ENCODE results near the gene MERTK. TPM values are rescaled to one million over a fixed set of nuclear protein-coding genes. Genes with fewer than 3 reads are reported as not detected.
"Not testable (repeated sequence)": the region's sequence is repeated elsewhere in the genome, so short reads cannot be mapped to it uniquely, and the experiment has no call there.

Gene MERTK
- total and polyA plus RNA-seq, 2 donors (not counting 1 experiment from before 2014, with no cell fraction given), result 0.34 to 6.6 TPM

DNA sequence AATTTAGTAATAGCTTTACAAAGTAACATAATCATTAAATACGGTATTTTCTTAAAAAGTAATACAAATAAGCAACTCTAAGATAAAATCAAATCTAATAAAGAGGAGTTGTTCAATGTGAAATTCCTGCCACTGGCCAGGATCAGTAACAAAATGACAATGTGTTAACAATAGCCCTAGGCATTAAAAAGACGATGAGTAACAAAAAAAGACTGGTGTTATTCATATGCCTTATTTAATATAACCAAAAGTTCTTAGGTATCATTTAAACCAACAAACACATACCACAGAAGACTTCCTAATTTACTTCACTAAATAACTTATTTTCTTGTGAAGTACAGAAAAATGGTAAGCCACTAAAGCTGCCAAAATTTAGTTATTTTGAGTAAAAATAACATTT, 25.6 kb upstream of the MERTK start:
- H3K4me2 ChIP-seq (ENCODE audit: extremely low read depth, insufficient read depth, low read length); H3K27me3 ChIP-seq (ENCODE audit: control insufficient read depth, insufficient read depth, low read length); H3K36me3 ChIP-seq (ENCODE audit: control insufficient read depth, insufficient read depth, low read length); H3K9ac ChIP-seq (ENCODE audit: insufficient read depth, low read length); H2AFZ ChIP-seq (ENCODE audit: low read length); H3K9me3 ChIP-seq (ENCODE audit: control insufficient read depth, insufficient read depth, low read depth, low read length); H3K79me2 ChIP-seq (ENCODE audit: control insufficient read depth, insufficient read depth, low read length); H3K27ac ChIP-seq (ENCODE audit: insufficient read depth, low read length); DNase-seq (ENCODE audit: low read depth in 2 of 2); H3K4me3 ChIP-seq (replicated peaks in 1 of 4; ENCODE audit: control extremely low read depth in 1 of 4, insufficient read depth in 1 of 4, low read depth in 3 of 4, low read length in 4 of 4); H3K4me1 ChIP-seq (ENCODE audit: control insufficient read depth, extremely low read depth, insufficient read depth, low read length); H4K20me1 ChIP-seq (ENCODE audit: control insufficient read depth, extremely low read depth, insufficient read depth, low read length): not testable (repeated sequence)

DNA sequence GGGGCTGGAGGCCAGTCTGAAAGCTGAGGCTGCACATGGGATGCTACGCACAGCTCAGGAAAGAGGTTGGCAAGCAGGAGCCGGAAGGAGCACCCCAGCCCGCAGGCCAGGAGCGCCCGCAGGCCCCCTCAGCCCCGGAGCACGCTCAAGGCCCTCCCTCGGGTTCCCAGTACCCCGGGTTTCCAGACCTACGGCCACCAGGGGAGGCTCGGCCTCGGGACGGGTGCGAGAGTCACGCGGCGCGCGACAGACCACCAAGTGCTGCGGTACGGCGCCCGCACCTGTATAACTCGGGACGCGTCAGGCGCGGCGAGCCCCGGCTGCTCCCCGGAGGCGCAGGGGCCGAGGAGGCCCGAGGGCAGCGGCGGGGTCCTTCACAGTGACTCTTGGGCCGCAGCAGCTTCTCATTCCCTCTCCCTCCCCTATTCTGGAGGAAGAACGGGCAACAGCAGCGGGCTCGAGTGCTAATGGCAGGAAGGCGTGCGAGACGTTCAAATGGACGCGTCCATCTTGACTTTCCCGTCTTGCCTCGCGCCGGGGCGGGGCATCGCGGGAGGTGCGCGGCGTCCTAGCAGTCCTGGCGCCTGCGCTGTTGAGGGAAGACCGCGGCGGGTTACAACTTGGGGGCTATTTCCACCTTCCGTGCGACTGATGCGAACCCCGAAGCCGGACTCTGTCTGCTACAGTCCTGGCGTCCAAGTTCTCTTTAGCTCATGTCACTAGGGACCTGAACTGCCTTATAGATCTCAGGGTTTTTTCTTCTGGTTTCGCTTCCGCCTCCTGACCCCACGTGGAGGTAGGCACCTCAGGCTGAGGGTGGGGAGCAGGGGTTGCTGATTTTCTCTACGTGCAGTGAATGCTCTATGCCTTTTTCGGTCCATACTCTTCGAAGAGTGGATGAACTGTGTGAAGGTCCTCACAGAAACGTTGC, 14.5 kb upstream of the MERTK start, which contains the start of gene ANAPC1:
Gene ANAPC1, minus strand, starts transcription at position 533 of the 931 bp plus-strand sequence. CDS start 3,368 bp downstream, outside the sequence.
- Histone ChIP-seq H4K20me1 (ENCODE audit: control insufficient read depth, extremely low read depth, insufficient read depth, low read length) (no peaks in the 10 kb centered on the region), H3K9ac (ENCODE audit: insufficient read depth, low read length) (peak within 1 kb of the TSS; percentile 80), H2AFZ (ENCODE audit: low read length) (peak within 1 kb of the TSS; percentile 94), H3K79me2 (ENCODE audit: control insufficient read depth, insufficient read depth, low read length) (peaks cover 16% of the 10 kb centered on the region), H3K9me3 (ENCODE audit: control insufficient read depth, insufficient read depth, low read depth, low read length) (no peaks in the 10 kb centered on the region), H3K4me2 (ENCODE audit: extremely low read depth, insufficient read depth, low read length) (peak within 1 kb of the TSS; percentile 85), H3K36me3 (ENCODE audit: control insufficient read depth, insufficient read depth, low read length) (no peaks in the 10 kb centered on the region), H3K27me3 (ENCODE audit: control insufficient read depth, insufficient read depth, low read length) (no peaks in the 10 kb centered on the region), H3K27ac (ENCODE audit: insufficient read depth, low read length) (peak within 1 kb of the TSS; percentile 55), H3K4me3 (replicated peaks in 1 of 4; ENCODE audit: control extremely low read depth in 1 of 4, insufficient read depth in 1 of 4, low read depth in 3 of 4, low read length in 4 of 4) (peak within 1 kb of the TSS; percentile 75 to 100 (median 90)), H3K4me1 (ENCODE audit: control insufficient read depth, extremely low read depth, insufficient read depth, low read length) (no peaks in the 10 kb centered on the region)
- TF ChIP-seq, protein P1, sequence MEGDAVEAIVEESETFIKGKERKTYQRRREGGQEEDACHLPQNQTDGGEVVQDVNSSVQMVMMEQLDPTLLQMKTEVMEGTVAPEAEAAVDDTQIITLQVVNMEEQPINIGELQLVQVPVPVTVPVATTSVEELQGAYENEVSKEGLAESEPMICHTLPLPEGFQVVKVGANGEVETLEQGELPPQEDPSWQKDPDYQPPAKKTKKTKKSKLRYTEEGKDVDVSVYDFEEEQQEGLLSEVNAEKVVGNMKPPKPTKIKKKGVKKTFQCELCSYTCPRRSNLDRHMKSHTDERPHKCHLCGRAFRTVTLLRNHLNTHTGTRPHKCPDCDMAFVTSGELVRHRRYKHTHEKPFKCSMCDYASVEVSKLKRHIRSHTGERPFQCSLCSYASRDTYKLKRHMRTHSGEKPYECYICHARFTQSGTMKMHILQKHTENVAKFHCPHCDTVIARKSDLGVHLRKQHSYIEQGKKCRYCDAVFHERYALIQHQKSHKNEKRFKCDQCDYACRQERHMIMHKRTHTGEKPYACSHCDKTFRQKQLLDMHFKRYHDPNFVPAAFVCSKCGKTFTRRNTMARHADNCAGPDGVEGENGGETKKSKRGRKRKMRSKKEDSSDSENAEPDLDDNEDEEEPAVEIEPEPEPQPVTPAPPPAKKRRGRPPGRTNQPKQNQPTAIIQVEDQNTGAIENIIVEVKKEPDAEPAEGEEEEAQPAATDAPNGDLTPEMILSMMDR (conservative IDR thresholded peaks at IDR 0.05 in 1 of 2, IDR thresholded peaks at IDR 0.05 in 1 of 2; ENCODE audit: low read depth in 1 of 2, low read length in 2 of 2), result no peak
- TF ChIP-seq EZH2 (IDR thresholded peaks at IDR 0.05; ENCODE audit: low read length, missing control alignments), result no peak
- peak; percentile 65 to 76 for DNase-seq (ENCODE audit: low read depth in 2 of 2)

DNA sequence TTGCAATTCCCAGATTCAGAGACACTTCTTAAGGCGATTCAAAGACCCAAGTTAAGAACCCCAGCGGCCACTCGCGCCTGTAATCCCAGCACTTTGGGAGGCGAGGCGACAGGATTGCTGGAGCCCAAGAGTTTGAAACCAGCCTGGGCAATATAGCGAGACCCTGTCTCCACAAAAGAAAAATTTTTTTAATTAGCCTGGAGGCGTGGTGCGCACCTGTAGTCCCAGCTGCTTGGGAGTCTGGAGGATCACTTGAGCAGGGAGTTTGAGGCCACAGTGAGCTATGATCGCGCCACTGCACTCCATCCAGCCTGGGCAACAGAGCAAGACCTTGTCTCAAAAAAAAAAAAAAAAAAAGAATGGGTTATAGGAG, 13.8 kb upstream of the MERTK start:
- no peaks in the 10 kb centered on the region for H3K36me3 ChIP-seq (ENCODE audit: control insufficient read depth, insufficient read depth, low read length)
- peak overlapping the region; percentile 93 for H2AFZ ChIP-seq (ENCODE audit: low read length)
- peaks cover 16% of the 10 kb centered on the region for H3K79me2 ChIP-seq (ENCODE audit: control insufficient read depth, insufficient read depth, low read length)
- H3K4me2 ChIP-seq (ENCODE audit: extremely low read depth, insufficient read depth, low read length), result peak overlapping the region; percentile 85
- DNase-seq (ENCODE audit: low read depth in 2 of 2), result no peak
- no peaks in the 10 kb centered on the region for H4K20me1 ChIP-seq (ENCODE audit: control insufficient read depth, extremely low read depth, insufficient read depth, low read length)
- peak overlapping the region; percentile 80 for H3K9ac ChIP-seq (ENCODE audit: insufficient read depth, low read length)
- H3K4me1 ChIP-seq (ENCODE audit: control insufficient read depth, extremely low read depth, insufficient read depth, low read length), result no peaks in the 10 kb centered on the region
- no peaks in the 10 kb centered on the region for H3K27me3 ChIP-seq (ENCODE audit: control insufficient read depth, insufficient read depth, low read length)
- peak overlapping the region; percentile 75 to 100 (median 90) for H3K4me3 ChIP-seq (replicated peaks in 1 of 4; ENCODE audit: control extremely low read depth in 1 of 4, insufficient read depth in 1 of 4, low read depth in 3 of 4, low read length in 4 of 4)
- no peaks in the 10 kb centered on the region for H3K9me3 ChIP-seq (ENCODE audit: control insufficient read depth, insufficient read depth, low read depth, low read length)
- peak overlapping the region; percentile 55 for H3K27ac ChIP-seq (ENCODE audit: insufficient read depth, low read length)
- no peak for TF ChIP-seq EZH2 (IDR thresholded peaks at IDR 0.05; ENCODE audit: low read length, missing control alignments)
- TF ChIP-seq, protein P1 (conservative IDR thresholded peaks at IDR 0.05 in 1 of 2, IDR thresholded peaks at IDR 0.05 in 1 of 2; ENCODE audit: low read depth in 1 of 2, low read length in 2 of 2), result peak in 1 of 2 donors; percentile 8
